Measurements from ENCODE around the gene DGKQ. TPM values are rescaled to one million over a fixed set of nuclear protein-coding genes. Genes with fewer than 3 reads are reported as not detected.
A peak's percentile ranks its signal among the peaks of the same experiment; 100 is the strongest.

DGKQ gene
- total and polyA plus RNA-seq, 11 donors = 2.6 to 7.3 (median 4.1) TPM

- ATAC-seq (peak in 2 of 4 donors; percentile 4 to 17), DNase-seq (no peak)
- H3K9me3 ChIP-seq = no peaks in the 10 kb centered on the region
- H3K4me1 ChIP-seq = peaks cover 11 to 59% (median 35%) of the 10 kb centered on the region in 12 donors
- no peaks in the 10 kb centered on the region for H3K27me3 ChIP-seq
- WGBS, 4 donors = 3 to 6% (median 4%) methylated on average over 10 to 11 of the region's 11 CpGs
- H3K27ac ChIP-seq = peak overlapping the region in 11 of 12 donors; percentile 78 to 96 (median 91)
- intact Hi-C loops (cut with DNase I) = loop anchor here in 3 of 10 donors (2.0 to 10.0 kb wide), 6 partner anchors 40 to 150 kb away; partner anchors contain the start of genes DGKQ (in 1 of the 3) and IDUA (in 1 of the 3)
- TF ChIP-seq POLR2A (IDR thresholded peaks at IDR 0.05) = no peak
- H3K36me3 ChIP-seq = no peaks in the 10 kb centered on the region
- peak overlapping the region; percentile 75 to 100 (median 94) for H3K4me3 ChIP-seq
Observed at GRCh38 chr4:932713-933070, 40.7 kb downstream of the DGKQ start.

GRCh38 chr4:931960-932712 is 41.2 kb downstream of the DGKQ start, which contains the start of the genes GAK and TMEM175:
Gene GAK (minus strand): TSS chr4:932316. CDS start chr4:932187, 129 bp downstream.
Gene TMEM175 (plus strand): TSS chr4:932460. CDS start chr4:947740, 15,280 bp downstream.
- peaks cover 11 to 59% (median 35%) of the 10 kb centered on the region in 12 donors for H3K4me1 ChIP-seq
- WGBS, 4 donors = 0% methylated on average over 34 to 99 of the region's 99 CpGs
- intact Hi-C loops (cut with DNase I) = loop anchor here in 3 of 10 donors (2.0 to 10.0 kb wide), 6 partner anchors 40 to 150 kb away; partner anchors contain the start of genes DGKQ (in 1 of the 3) and IDUA (in 1 of the 3)

GRCh38 chr4:931194-931959 is 42.0 kb downstream of the DGKQ start:
- Histone ChIP-seq H3K27me3 (no peaks in the 10 kb centered on the region), H3K9me3 (no peaks in the 10 kb centered on the region), H3K4me1 (peaks cover 11 to 55% (median 36%) of the 10 kb centered on the region in 12 donors), H3K36me3 (no peaks in the 10 kb centered on the region), H3K4me3 (peak overlapping the region; percentile 75 to 100 (median 94)), H3K27ac (peak overlapping the region; percentile 48 to 96 (median 88))
- ATAC-seq (peak in 1 of 4 donors; percentile 14), DNase-seq (peak in 1 of 5 donors; percentile 37)
- WGBS, 4 donors = 1 to 3% (median 2%) methylated on average over 26 to 31 of the region's 31 CpGs
- no peak for TF ChIP-seq CTCF (IDR thresholded peaks at IDR 0.05)
- TF ChIP-seq POLR2A (IDR thresholded peaks at IDR 0.05) = no peak
- intact Hi-C loops (cut with DNase I) = loop anchor here in 2 of 10 donors (5.0 to 10.0 kb wide), 4 partner anchors 41 to 149 kb away; partner anchors contain the start of genes DGKQ (in 1 of the 2) and IDUA (in 1 of the 2)

More at GRCh38 chr4:931960-932712, 41.2 kb downstream of the DGKQ start, which contains the start of the genes GAK and TMEM175:
- peak within 1 kb of the TSS; percentile 48 to 96 (median 88) for H3K27ac ChIP-seq
- ATAC-seq (peak; percentile 99), DNase-seq (peak; percentile 95 to 99 (median 96))
- no peaks in the 10 kb centered on the region for H3K27me3 ChIP-seq
- peak within 1 kb of the TSS; percentile 75 to 100 (median 94) for H3K4me3 ChIP-seq
- H3K36me3 ChIP-seq = no peaks in the 10 kb centered on the region
- H3K9me3 ChIP-seq = no peaks in the 10 kb centered on the region
- TF ChIP-seq CTCF (IDR thresholded peaks at IDR 0.05) (peak in 2 of 12 donors; percentile 2 to 6), POLR2A (IDR thresholded peaks at IDR 0.05) (peak; percentile 63 to 89)

GRCh38 chr4:930827-931193 is 42.6 kb downstream of the DGKQ start:
- intact Hi-C loops (cut with DNase I) = loop anchor here in 2 of 10 donors (5.0 to 10.0 kb wide), 4 partner anchors 41 to 149 kb away; partner anchors contain the start of genes DGKQ (in 1 of the 2) and IDUA (in 1 of the 2)
- H3K4me3 ChIP-seq = peak overlapping the region; percentile 75 to 100 (median 94)

More at GRCh38 chr4:930827-931193, 42.6 kb downstream of the DGKQ start:
- TF ChIP-seq POLR2A (IDR thresholded peaks at IDR 0.05) = no peak
- TF ChIP-seq CTCF (IDR thresholded peaks at IDR 0.05) = no peak
- Histone ChIP-seq H3K27ac (peak overlapping the region in 1 of 12 donors; percentile 96), H3K36me3 (no peaks in the 10 kb centered on the region), H3K4me1 (peaks cover 11 to 60% (median 40%) of the 10 kb centered on the region in 12 donors), H3K27me3 (no peaks in the 10 kb centered on the region), H3K9me3 (no peaks in the 10 kb centered on the region)
- no peak for ATAC-seq
- DNase-seq = no peak
- WGBS, 4 donors = 50 to 61% (median 57%) methylated on average over 6 to 7 of the region's 7 CpGs
